ENCODE data around the gene CNIH3.

CNIH3 gene

DNA sequence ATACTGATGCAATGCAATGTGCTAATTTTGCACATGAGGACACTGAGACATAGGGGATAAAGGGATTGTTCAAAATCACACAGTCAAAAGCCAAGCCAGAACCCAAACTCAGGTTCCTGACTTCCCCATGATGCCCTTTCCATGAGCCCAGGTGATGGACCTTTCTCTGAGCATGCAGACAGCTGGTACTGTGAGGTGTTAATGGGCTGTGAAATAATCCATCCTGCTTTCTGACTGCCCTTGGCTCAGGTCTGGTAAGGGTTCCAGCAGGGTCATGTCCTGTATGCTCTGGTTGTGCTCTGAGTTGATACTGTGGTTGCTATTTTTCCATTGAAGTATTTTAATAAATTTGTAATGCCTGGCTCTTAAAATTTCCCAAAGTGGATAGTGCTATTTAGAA, 50.0 kb downstream of the CNIH3 start:
- H3K27me3 Mint-ChIP-seq (ENCODE audit: low read depth, poor library complexity), result peaks cover 4% of the 10 kb centered on the region
- H3K4me1 Mint-ChIP-seq, result no peaks in the 10 kb centered on the region
- DNase-seq, result no peak
- H3K27ac Mint-ChIP-seq, result no peak overlapping the region
- no peak overlapping the region for H3K4me3 Mint-ChIP-seq
- TF ChIP-seq, protein P1, sequence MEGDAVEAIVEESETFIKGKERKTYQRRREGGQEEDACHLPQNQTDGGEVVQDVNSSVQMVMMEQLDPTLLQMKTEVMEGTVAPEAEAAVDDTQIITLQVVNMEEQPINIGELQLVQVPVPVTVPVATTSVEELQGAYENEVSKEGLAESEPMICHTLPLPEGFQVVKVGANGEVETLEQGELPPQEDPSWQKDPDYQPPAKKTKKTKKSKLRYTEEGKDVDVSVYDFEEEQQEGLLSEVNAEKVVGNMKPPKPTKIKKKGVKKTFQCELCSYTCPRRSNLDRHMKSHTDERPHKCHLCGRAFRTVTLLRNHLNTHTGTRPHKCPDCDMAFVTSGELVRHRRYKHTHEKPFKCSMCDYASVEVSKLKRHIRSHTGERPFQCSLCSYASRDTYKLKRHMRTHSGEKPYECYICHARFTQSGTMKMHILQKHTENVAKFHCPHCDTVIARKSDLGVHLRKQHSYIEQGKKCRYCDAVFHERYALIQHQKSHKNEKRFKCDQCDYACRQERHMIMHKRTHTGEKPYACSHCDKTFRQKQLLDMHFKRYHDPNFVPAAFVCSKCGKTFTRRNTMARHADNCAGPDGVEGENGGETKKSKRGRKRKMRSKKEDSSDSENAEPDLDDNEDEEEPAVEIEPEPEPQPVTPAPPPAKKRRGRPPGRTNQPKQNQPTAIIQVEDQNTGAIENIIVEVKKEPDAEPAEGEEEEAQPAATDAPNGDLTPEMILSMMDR (IDR thresholded peaks at IDR 0.05), result no peak
- H3K36me3 Mint-ChIP-seq (ENCODE audit: low read depth), result no peaks in the 10 kb centered on the region
- H3K9me3 Mint-ChIP-seq, result no peaks in the 10 kb centered on the region

DNA sequence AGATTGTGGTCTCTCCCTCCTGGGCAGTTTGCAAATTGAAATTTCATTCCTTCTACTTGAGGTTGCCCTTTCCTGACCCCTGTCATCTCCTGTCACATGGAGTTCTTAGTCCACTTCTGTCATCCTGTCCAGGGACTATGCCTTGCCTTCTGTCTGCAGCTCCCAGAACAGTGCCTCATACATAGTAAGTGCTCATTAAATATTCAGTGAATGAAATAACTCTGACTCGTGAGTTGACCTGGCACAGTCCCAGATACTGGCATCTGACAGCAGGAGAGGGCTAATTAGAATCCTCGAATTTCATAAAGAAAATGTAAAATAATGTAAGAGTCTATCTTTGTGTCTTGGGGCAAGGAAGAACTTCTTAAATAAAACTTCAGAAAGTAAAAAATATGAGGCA, 50.8 kb downstream of the CNIH3 start:
- Mint-ChIP-seq H3K4me3 (no peak overlapping the region), H3K27ac (no peak overlapping the region)
- TF ChIP-seq, protein P1 (IDR thresholded peaks at IDR 0.05), result no peak

DNA sequence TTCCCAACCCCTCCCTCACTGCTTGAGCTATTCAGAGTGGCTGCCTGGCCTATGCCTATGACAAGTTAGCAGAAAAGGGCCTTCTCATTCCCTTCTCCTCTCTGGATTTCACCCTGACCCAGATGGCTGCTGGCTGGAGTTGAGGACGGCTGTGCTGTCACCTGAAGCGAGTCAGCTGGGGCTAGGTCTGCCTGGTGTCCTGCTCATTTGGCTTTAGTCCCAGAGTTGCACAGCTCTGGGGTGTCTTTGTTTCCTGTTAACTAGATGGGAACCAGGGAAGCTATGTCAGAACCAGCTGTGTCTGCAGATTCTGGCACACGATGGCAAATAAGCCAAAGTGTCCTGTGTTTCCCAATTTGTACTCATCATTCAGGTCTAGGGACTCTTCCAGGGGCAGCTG, 52.9 kb downstream of the CNIH3 start:
- Mint-ChIP-seq H3K9me3 (no peaks in the 10 kb centered on the region), H3K27me3 (ENCODE audit: low read depth, poor library complexity) (peaks cover 7% of the 10 kb centered on the region), H3K4me1 (peaks cover 7% of the 10 kb centered on the region), H3K4me3 (no peak overlapping the region), H3K27ac (no peak overlapping the region), H3K36me3 (ENCODE audit: low read depth) (no peaks in the 10 kb centered on the region)
- TF ChIP-seq, protein P1 (IDR thresholded peaks at IDR 0.05), result no peak
- DNase-seq, result no peak

More for the DNA sequence above, 50.8 kb downstream of the CNIH3 start:
- no peaks in the 10 kb centered on the region for H3K4me1 Mint-ChIP-seq
- no peak for DNase-seq
- H3K27me3 Mint-ChIP-seq (ENCODE audit: low read depth, poor library complexity), result peaks cover 7% of the 10 kb centered on the region
- no peaks in the 10 kb centered on the region for H3K36me3 Mint-ChIP-seq (ENCODE audit: low read depth)
- no peaks in the 10 kb centered on the region for H3K9me3 Mint-ChIP-seq

DNA sequence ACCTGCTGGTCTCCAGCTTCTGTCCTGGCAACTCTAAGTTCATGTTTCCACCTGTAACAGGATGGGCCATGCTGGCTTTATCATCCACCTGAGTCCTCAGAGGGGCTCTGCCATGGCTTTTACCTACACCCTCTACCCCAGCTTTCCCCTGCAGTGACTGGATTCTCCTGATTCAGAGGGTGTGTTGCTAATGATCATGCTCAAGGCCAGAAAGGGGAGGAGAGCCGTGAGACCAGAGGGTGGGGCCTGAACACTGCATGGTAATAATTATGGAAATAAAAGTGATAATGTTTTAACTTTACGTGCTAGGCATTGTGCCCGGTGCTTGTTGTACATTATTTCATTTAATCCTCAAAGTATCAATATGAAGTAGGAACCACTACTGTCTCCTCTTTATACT, 53.3 kb downstream of the CNIH3 start:
- Mint-ChIP-seq H3K4me3 (no peak overlapping the region), H3K27me3 (ENCODE audit: low read depth, poor library complexity) (peaks cover 7% of the 10 kb centered on the region), H3K4me1 (peaks cover 7% of the 10 kb centered on the region), H3K9me3 (no peaks in the 10 kb centered on the region), H3K27ac (no peak overlapping the region), H3K36me3 (ENCODE audit: low read depth) (no peaks in the 10 kb centered on the region)
- DNase-seq, result no peak
- TF ChIP-seq, protein P1 (IDR thresholded peaks at IDR 0.05), result no peak

DNA sequence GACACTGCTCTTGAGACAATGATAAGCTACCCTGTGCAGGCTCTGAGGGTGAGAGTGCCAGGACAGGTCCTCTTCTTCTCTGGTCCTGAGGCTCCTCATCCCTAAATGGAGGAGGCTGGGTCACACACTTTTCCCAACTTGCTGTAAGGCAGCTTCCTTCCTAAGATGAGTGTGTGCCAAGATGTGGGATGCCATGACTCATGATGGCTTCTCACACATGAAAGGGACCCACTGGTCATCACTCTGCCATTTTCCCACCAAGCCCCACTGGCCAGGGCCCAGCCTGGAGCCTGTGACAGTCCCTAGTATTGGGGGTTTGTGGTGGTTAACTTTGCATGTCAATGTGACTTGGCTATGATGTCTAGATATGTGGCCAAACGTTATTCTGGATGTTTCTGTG, 54.4 kb downstream of the CNIH3 start:
- Mint-ChIP-seq H3K4me1 (peaks cover 7% of the 10 kb centered on the region), H3K36me3 (ENCODE audit: low read depth) (no peaks in the 10 kb centered on the region), H3K27me3 (ENCODE audit: low read depth, poor library complexity) (peaks cover 7% of the 10 kb centered on the region), H3K4me3 (no peak overlapping the region), H3K27ac (no peak overlapping the region), H3K9me3 (no peaks in the 10 kb centered on the region)
- TF ChIP-seq, protein P1 (IDR thresholded peaks at IDR 0.05), result no peak
- DNase-seq, result no peak

DNA sequence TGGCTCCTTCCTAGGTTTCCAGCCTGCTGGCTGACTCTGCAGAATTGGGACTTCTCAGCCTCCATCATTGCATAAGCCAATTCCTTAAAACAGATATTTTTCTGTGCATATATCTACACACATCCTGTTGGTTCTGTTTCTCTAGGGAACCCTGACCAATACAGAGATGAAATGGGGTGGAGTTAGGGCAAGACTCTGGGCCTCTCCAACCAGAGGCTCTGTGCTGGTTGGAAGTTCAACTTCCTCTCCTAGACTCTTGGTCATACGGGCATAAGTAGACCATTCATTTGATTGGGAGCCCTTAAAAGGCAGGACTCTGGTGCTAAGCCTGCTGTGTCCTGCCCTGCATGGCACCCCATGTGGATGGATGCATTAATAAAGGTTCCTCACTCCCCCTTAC, 55.0 kb downstream of the CNIH3 start:
- Mint-ChIP-seq H3K4me1 (peaks cover 9% of the 10 kb centered on the region), H3K27ac (no peak overlapping the region), H3K4me3 (no peak overlapping the region), H3K9me3 (no peaks in the 10 kb centered on the region), H3K36me3 (ENCODE audit: low read depth) (no peaks in the 10 kb centered on the region), H3K27me3 (ENCODE audit: low read depth, poor library complexity) (peaks cover 7% of the 10 kb centered on the region)
- TF ChIP-seq, protein P1 (IDR thresholded peaks at IDR 0.05), result no peak
- no peak for DNase-seq

Measured in nephron progenitor cell (in vitro differentiated cells).